Suprapubic skin (tissue), 4 donors: ENCODE measurements around the gene WDR27. TPM values are rescaled to one million over a fixed set of nuclear protein-coding genes. Genes with fewer than 3 reads are reported as not detected.

Source experiments
- DNase-seq, 2 donors: peaks; one replicate each; pipeline ENCODE4 v3.0.0-alpha.2; 2019; ENCODE audit warnings: low spot score in 2 of 2
- H3K27ac ChIP-seq: fragments of 200-600 bp; sonication (generic); one replicate; pipeline ENCODE4 v1.5.1; 2019
- H3K27me3 ChIP-seq: fragments of 200-600 bp; sonication (generic); one replicate; pipeline ENCODE4 v1.5.1; 2019
- H3K36me3 ChIP-seq: fragments of 200-600 bp; sonication (generic); one replicate; pipeline ENCODE4 v1.5.1; 2019
- H3K4me1 ChIP-seq: fragments of 200-600 bp; sonication (generic); one replicate; pipeline ENCODE4 v1.5.1; 2019
- H3K4me3 ChIP-seq: fragments of 200-600 bp; sonication (generic); one replicate; pipeline ENCODE4 v1.5.1; 2019; ENCODE audit warnings: mild to moderate bottlenecking
- H3K9me3 ChIP-seq: fragments of 200-600 bp; sonication (generic); one replicate; pipeline ENCODE4 v1.5.1; 2019
- CTCF ChIP-seq, 2 donors: fragments of 200-600 bp in 1 of 2; fragments of 450-650 bp in 1 of 2; sonication (generic) in 1 of 2; IDR thresholded peaks; one replicate each; pipeline ENCODE4 v1.5.1; 2016 to 2019; ENCODE audit warnings: antibody characterized with exemption in 2 of 2, mild to moderate bottlenecking in 1 of 2, moderate library complexity in 1 of 2
- EP300 ChIP-seq: sonication (generic); formaldehyde crosslinking; IDR thresholded peaks from one replicate; pipeline ENCODE4 v1.6.1; 2017; ENCODE audit warnings: antibody characterized with exemption
- POLR2A ChIP-seq, 2 donors: fragments of 450-650 bp; IDR thresholded peaks; one replicate each; pipeline ENCODE4 v1.6.1; 2017; ENCODE audit warnings: antibody characterized with exemption in 2 of 2, mild to moderate bottlenecking in 2 of 2, moderate library complexity in 2 of 2
- POLR2AphosphoS5 ChIP-seq, 3 donors: sonication (generic); formaldehyde crosslinking; IDR thresholded peaks; one replicate each; pipeline ENCODE4 v1.6.1; 2017; ENCODE audit warnings: antibody characterized with exemption in 3 of 3
- WGBS: methylation state at CpG from one replicate; pipeline ENCODE4 v1.1.5; 2018; 5-methylcytosine and 5-hydroxymethylcytosine counted together
- total RNA-seq, 4 donors: library from RNA; depleted of rRNA; stranded (reverse); fragments of >200 nt; gene quantifications; one replicate each; pipeline ENCODE4 v1.1.0, GENCODE V29; 2016

WDR27 gene
- total RNA-seq, 4 donors from 2014 or later, result 17.3 to 59.4 (median 26.6) TPM

- no peaks in the 10 kb centered on the region for H3K9me3 ChIP-seq
- no peak overlapping the region for H3K4me3 ChIP-seq
- peaks cover 18% of the 10 kb centered on the region for H3K36me3 ChIP-seq
- peaks cover 12% of the 10 kb centered on the region for H3K4me1 ChIP-seq
- TF ChIP-seq EP300 (no peak), POLR2AphosphoS5 (IDR thresholded peaks at IDR 0.05) (no peak), CTCF (IDR thresholded peaks at IDR 0.05) (no peak), POLR2A (IDR thresholded peaks at IDR 0.05) (no peak)
- H3K27me3 ChIP-seq, result no peaks in the 10 kb centered on the region
- WGBS, result 88% methylated on average over 12 of the region's 12 CpGs
- H3K27ac ChIP-seq, result no peak overlapping the region
- no peak for DNase-seq
Measured at GRCh38 chr6:169651498-169651897, 50.3 kb downstream of the WDR27 start.

GRCh38 chr6:169650959-169651292 is 50.9 kb downstream of the WDR27 start:
- no peak for TF ChIP-seq CTCF (IDR thresholded peaks at IDR 0.05)
- TF ChIP-seq POLR2AphosphoS5 (IDR thresholded peaks at IDR 0.05), result no peak
- no peak for TF ChIP-seq POLR2A (IDR thresholded peaks at IDR 0.05)
- TF ChIP-seq EP300, result no peak
- peaks cover 18% of the 10 kb centered on the region for H3K36me3 ChIP-seq
- no peaks in the 10 kb centered on the region for H3K27me3 ChIP-seq
- no peak overlapping the region for H3K4me3 ChIP-seq
- no peak overlapping the region for H3K27ac ChIP-seq
- no peaks in the 10 kb centered on the region for H3K9me3 ChIP-seq
- WGBS, result 90% methylated on average over 6 of the region's 6 CpGs
- peaks cover 12% of the 10 kb centered on the region for H3K4me1 ChIP-seq
- no peak for DNase-seq

- H3K4me1 ChIP-seq, result peaks cover 7% of the 10 kb centered on the region
- 100% methylated on average over 3 of the region's 3 CpGs for WGBS
- TF ChIP-seq EP300 (no peak), CTCF (IDR thresholded peaks at IDR 0.05) (no peak), POLR2AphosphoS5 (IDR thresholded peaks at IDR 0.05) (no peak), POLR2A (IDR thresholded peaks at IDR 0.05) (no peak)
Measured at GRCh38 chr6:169650241-169650958, 51.4 kb downstream of the WDR27 start.

GRCh38 chr6:169648617-169649016 is 53.2 kb downstream of the WDR27 start:
- H3K9me3 ChIP-seq, result no peaks in the 10 kb centered on the region
- peaks cover 1% of the 10 kb centered on the region for H3K4me1 ChIP-seq
- WGBS, result 96% methylated on average over 9 of the region's 9 CpGs
- peaks cover 14% of the 10 kb centered on the region for H3K36me3 ChIP-seq
- no peak overlapping the region for H3K4me3 ChIP-seq
- no peaks in the 10 kb centered on the region for H3K27me3 ChIP-seq
- TF ChIP-seq CTCF (IDR thresholded peaks at IDR 0.05) (no peak), EP300 (no peak), POLR2A (IDR thresholded peaks at IDR 0.05) (no peak), POLR2AphosphoS5 (IDR thresholded peaks at IDR 0.05) (no peak)
- no peak for DNase-seq
- H3K27ac ChIP-seq, result no peak overlapping the region

More at GRCh38 chr6:169650241-169650958, 51.4 kb downstream of the WDR27 start:
- H3K36me3 ChIP-seq, result peaks cover 18% of the 10 kb centered on the region
- no peak for DNase-seq
- no peak overlapping the region for H3K4me3 ChIP-seq
- H3K27ac ChIP-seq, result no peak overlapping the region
- no peaks in the 10 kb centered on the region for H3K27me3 ChIP-seq
- no peaks in the 10 kb centered on the region for H3K9me3 ChIP-seq

GRCh38 chr6:169648092-169648491 is 53.7 kb downstream of the WDR27 start:
- peaks cover 14% of the 10 kb centered on the region for H3K36me3 ChIP-seq
- no peaks in the 10 kb centered on the region for H3K4me1 ChIP-seq
- H3K4me3 ChIP-seq, result no peak overlapping the region
- WGBS, result 66% methylated on average over 10 of the region's 10 CpGs
- no peak overlapping the region for H3K27ac ChIP-seq
- TF ChIP-seq POLR2A (IDR thresholded peaks at IDR 0.05) (no peak), POLR2AphosphoS5 (IDR thresholded peaks at IDR 0.05) (no peak), CTCF (IDR thresholded peaks at IDR 0.05) (no peak), EP300 (no peak)
- no peaks in the 10 kb centered on the region for H3K9me3 ChIP-seq
- H3K27me3 ChIP-seq, result no peaks in the 10 kb centered on the region
- DNase-seq, result no peak
